ENCODE measurements around the gene UQCR11. TPM values are rescaled to one million over a fixed set of nuclear protein-coding genes. Genes with fewer than 3 reads are reported as not detected.
A peak's percentile ranks its signal among the peaks of the same experiment; 100 is the strongest.

UQCR11 gene
- total RNA-seq: 100 to 1,000 TPM in 1 of 3 donors, 10 to 100 TPM in 2; 91.2 to 142 (median 99.1) TPM
- total RNA-seq (2013): 71.1 TPM

DNA sequence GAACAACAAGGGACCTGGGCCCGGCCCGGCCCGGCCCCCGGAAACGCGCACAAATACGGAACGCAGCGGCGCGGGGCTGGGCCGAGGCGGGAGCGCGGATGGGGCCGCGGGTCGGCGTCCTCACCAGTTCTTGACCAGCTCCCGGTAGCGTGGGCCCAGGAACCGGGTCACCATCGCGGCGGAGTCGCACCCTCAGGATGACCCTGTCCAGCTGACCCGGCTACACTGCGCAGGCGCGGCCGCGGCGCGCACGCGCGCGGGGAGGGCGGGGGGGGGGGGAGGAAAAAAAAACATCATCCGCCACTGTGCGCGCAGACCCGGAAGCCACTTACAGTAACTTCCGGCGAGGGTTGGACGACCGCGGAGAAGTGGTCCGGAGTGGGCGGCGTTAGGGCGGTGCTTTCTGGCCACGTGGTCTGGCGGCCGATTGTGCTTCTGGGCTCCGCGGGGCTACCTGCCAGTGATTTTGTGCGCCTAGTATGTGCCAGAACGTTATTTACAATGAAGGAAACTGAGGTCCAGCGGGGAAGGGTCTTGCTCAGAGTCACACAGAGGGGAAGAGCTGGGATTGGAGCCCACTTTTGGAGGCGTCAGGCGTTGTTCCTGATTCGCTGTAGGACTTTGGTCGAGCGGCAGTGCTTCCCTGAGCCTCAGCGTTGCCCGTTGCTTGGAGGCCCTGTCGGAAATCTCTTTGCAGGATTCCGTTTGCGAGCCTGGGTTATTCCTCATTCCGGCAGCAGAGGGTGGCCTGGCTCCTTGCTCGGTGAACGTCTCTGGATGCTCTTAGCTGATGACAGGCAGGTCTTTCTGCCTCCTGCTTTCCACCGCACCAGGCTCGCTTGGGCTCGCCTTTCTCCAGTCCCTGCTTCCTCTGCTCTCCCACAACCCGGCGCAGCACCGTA lies at the start of gene UQCR11:
Gene UQCR11, minus strand, starts transcription at position 227 of the 902 bp plus-strand sequence. Its CDS starts 53 bp downstream, at position 174.
- peak; percentile 22 for TF ChIP-seq CTCF (IDR thresholded peaks at IDR 0.05)
- Mint-ChIP-seq H3K27me3 (ENCODE audit: low read depth in 2 of 2) (no peaks in the 10 kb centered on the region), H3K4me1 (peaks cover 30 to 40% of the 10 kb centered on the region in 2 donors), H3K27ac (peak within 1 kb of the TSS; percentile 97 to 98), H3K9me3 (no peaks in the 10 kb centered on the region), H3K4me3 (peak within 1 kb of the TSS; percentile 97), H3K36me3 (no peaks in the 10 kb centered on the region)
- H3K9me3 ChIP-seq (ENCODE audit: control insufficient read depth, insufficient read depth, low read length): no peaks in the 10 kb centered on the region
- intact Hi-C loops (cut with micrococcal nuclease): loop anchor here (1.0 to 10.0 kb wide), 3 partner anchors 48 to 201 kb away; partner anchors contain the start of genes DAZAP1 and GAMT
- H3K4me1 ChIP-seq (ENCODE audit: control insufficient read depth, insufficient read depth, low read length): peaks cover 65% of the 10 kb centered on the region
- H3K27ac ChIP-seq (ENCODE audit: low read length): peak within 1 kb of the TSS; percentile 88
- under 1% methylated on average over 79 of the region's 79 CpGs for WGBS (ENCODE audit: insufficient coverage)
- no peaks in the 10 kb centered on the region for H3K27me3 ChIP-seq (ENCODE audit: control insufficient read depth, insufficient read depth, low read length)
- H3K4me3 ChIP-seq (ENCODE audit: low read length): peak within 1 kb of the TSS; percentile 95
- H3K36me3 ChIP-seq (ENCODE audit: control insufficient read depth, insufficient read depth, low read length): peaks cover 2% of the 10 kb centered on the region
- DNase-seq (peak; percentile 91 to 96), ATAC-seq (peak; percentile 84 to 94 (median 92))

DNA sequence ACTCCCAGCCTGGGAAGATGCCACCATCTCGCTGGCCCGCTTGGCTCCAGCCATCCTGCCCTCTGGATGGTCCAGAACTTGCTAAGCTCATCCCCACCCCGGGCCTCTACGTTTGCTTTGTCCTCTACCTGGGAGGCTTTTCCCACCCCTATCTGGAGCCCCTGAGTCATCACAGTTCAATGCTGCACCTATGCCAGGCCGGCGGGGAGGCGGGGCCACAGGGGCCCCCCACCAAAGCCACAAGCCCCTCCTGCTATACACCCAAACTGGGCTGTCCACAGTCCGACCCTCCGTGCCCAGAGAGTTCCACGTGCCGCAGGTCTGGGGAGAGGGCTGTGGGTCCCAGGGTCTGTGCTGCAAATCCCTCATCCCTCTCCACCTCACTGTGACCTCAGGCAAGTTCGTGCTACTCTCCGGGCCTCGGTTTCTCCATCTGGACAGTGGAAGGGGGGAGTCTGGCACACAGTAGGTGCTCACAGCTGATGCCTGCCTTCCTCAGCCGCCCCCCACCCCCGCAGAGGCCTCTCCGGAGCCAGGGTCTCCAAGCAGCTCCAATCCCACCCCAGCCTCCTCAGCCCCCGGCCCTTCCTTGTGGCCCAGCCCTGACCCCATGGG lies 49.0 kb upstream of the UQCR11 start:
- WGBS (ENCODE audit: insufficient coverage): 92% methylated on average over 17 of the region's 18 CpGs

DNA sequence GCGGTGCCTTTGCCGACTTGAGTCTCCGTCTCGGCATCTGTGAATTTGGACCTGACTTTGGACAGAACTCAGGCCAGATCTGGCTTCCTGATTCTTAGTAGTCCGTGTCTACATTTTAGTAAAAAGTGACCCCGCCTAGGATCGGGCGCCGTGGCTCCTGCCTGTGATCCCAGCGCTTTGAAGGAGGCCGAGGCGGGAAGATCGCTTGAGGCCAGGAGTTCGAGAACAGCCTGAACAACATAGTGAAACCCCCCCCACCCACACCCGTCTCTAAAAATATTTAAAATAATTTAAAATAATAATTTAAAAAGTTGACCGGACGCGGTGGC lies 48.0 kb upstream of the UQCR11 start:
- H3K9me3 ChIP-seq (ENCODE audit: control insufficient read depth, insufficient read depth, low read length): no peaks in the 10 kb centered on the region
- H3K27ac Mint-ChIP-seq: peak overlapping the region; percentile 88 to 90
- no peaks in the 10 kb centered on the region for H3K27me3 ChIP-seq (ENCODE audit: control insufficient read depth, insufficient read depth, low read length)
- peak overlapping the region; percentile 88 for H3K4me3 ChIP-seq (ENCODE audit: low read length)
- TF ChIP-seq CTCF (IDR thresholded peaks at IDR 0.05): no peak
- no peaks in the 10 kb centered on the region for H3K27me3 Mint-ChIP-seq (ENCODE audit: low read depth in 2 of 2)
- no peaks in the 10 kb centered on the region for H3K9me3 Mint-ChIP-seq
- ATAC-seq: no peak
- no peaks in the 10 kb centered on the region for H3K36me3 Mint-ChIP-seq
- intact Hi-C loops (cut with micrococcal nuclease): loop anchor here (1.0 kb wide), 1 partner anchor 48 kb away; the partner anchor contains the start of gene UQCR11
- peak overlapping the region; percentile 78 for H3K4me3 Mint-ChIP-seq
- H3K4me1 Mint-ChIP-seq: peaks cover 12% of the 10 kb centered on the region in 2 donors
- WGBS (ENCODE audit: insufficient coverage): 15% methylated on average over 13 of the region's 18 CpGs
- DNase-seq: no peak
- H3K4me1 ChIP-seq (ENCODE audit: control insufficient read depth, insufficient read depth, low read length): peaks cover 35% of the 10 kb centered on the region
- peaks cover 2% of the 10 kb centered on the region for H3K36me3 ChIP-seq (ENCODE audit: control insufficient read depth, insufficient read depth, low read length)
- peak overlapping the region; percentile 100 for H3K27ac ChIP-seq (ENCODE audit: low read length)

More for the DNA sequence above, 49.0 kb upstream of the UQCR11 start:
- TF ChIP-seq CTCF (IDR thresholded peaks at IDR 0.05): no peak
- Histone ChIP-seq H3K9me3 (ENCODE audit: control insufficient read depth, insufficient read depth, low read length) (no peaks in the 10 kb centered on the region), H3K4me3 (ENCODE audit: low read length) (no peak overlapping the region), H3K27me3 (ENCODE audit: control insufficient read depth, insufficient read depth, low read length) (no peaks in the 10 kb centered on the region), H3K36me3 (ENCODE audit: control insufficient read depth, insufficient read depth, low read length) (no peaks in the 10 kb centered on the region), H3K27ac (ENCODE audit: low read length) (no peak overlapping the region), H3K4me1 (ENCODE audit: control insufficient read depth, insufficient read depth, low read length) (peaks cover 29% of the 10 kb centered on the region)
- no peaks in the 10 kb centered on the region for H3K36me3 Mint-ChIP-seq
- no peaks in the 10 kb centered on the region for H3K27me3 Mint-ChIP-seq (ENCODE audit: low read depth in 2 of 2)
- intact Hi-C loops (cut with micrococcal nuclease): no loop called here
- H3K4me1 Mint-ChIP-seq: peaks cover 12% of the 10 kb centered on the region in 2 donors
- no peaks in the 10 kb centered on the region for H3K9me3 Mint-ChIP-seq
- no peak for DNase-seq
- peak overlapping the region; percentile 59 for H3K4me3 Mint-ChIP-seq
- ATAC-seq: no peak
- peak overlapping the region in 1 of 2 donors; percentile 73 for H3K27ac Mint-ChIP-seq

All from natural killer cell (primary cell).